Activated CD4-positive, alpha-beta T cell treated with anti-CD3 and anti-CD28 coated beads, Interleukin-10, Interleukin-2, amounts not matched to agents 100 ng/mL and 50 ng/mL, durations not matched to agents 16 hours and 8 hours (primary cell): ENCODE measurements around the gene EDA.

ENCODE experiments used
- DNase-seq: peaks from one replicate; pipeline ENCODE4 v3.0.0-alpha.2; 2020

The EDA gene

GRCh38 chrX:70030301-70030767 is 414.4 kb downstream of the EDA start:
- peak; percentile 76 for DNase-seq

DNA sequence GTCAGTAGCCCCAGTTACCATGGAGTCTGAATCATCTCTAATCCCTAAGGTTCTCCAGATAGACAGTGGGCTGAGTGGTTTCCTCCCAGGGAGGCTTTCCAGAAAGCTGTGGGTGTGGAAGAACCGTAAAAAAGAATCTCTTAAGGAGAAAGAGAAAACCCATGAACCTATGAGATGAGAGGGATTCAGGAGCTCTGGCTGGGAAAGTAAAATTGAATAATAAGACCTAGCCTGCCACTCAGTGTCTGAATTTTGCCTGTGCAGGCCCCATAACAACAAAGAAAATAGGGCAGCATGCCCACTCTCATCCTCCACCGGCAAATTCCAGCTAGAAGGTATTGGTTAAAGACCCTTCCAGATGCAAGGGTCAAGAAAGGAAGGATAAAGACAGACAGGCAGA is 416.9 kb downstream of the EDA start:
- no peak for DNase-seq

DNA sequence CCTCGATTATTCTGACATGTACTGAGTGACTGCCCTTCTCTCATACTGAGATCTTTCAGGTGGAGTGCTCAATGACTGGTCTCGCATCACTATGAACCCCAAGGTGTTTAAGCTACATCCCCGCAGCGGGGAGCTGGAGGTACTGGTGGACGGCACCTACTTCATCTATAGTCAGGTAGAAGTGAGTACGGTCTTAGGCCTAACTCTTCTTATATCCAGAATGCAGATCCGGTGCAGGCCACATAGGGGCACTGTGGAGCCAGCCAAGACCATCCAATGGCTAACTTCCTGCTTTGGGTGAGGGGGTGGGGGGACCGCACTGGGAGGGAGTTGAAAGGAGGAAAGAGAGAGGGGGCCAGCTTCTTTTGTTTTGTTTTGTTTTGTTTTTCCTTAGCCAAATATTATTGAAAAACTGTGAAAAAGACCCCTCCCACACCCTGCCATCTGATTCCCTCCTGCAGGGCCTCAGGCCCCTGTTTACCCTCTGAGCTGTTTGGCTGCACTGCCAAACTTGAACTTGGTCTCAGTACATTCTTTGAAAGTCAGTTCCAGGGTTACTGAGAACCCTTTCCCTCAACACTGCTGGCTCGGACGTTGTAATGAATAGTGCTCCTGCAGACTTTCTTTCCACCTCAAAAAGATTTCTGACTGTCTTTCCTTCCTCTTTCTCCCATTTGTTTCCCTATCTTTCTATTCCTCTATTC is 417.6 kb downstream of the EDA start:
- peak; percentile 52 for DNase-seq

DNA sequence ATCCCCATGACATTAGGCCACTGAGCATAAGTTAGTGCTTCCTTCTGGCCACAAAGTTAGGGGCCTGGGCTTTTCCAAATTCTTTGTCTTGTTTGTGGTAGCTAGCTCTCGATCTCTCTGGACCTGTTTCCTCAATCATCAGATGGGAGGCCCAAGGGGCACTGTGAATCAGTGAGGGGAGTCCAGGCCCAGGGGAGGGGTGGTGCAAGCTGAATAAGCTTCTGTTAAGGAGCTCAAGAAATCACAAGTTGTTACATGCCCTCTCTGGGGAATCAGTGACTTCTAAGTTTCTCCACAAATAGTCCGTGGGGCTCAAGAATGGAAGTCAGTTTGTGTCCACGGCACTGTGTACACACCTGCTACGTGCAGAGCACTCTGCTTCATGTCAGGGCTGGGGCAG is 418.7 kb downstream of the EDA start:
- DNase-seq, result no peak

GRCh38 chrX:70038515-70038914 is 422.6 kb downstream of the EDA start:
- no peak for DNase-seq

DNA sequence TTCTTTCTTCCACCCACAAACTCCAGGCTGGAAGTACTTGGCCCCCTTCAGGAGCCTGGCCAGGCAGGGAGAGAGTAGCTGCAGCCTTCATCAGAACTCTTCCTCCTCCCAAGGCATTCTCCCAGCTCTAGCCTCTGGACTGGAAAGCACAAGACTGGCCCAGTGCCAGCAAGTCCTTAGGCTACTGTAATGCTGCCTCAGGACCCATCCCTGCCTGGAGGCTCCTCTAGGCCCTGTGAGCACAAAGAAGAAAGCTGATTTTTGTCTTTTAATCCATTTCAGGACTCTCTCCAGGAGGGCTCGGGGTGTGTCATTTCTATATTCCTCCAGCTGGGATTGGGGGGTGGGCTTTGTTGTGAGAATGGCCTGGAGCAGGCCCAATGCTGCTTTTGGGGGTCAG is 423.0 kb downstream of the EDA start:
- no peak for DNase-seq

GRCh38 chrX:70039758-70040157 is 423.8 kb downstream of the EDA start:
- no peak for DNase-seq

DNA sequence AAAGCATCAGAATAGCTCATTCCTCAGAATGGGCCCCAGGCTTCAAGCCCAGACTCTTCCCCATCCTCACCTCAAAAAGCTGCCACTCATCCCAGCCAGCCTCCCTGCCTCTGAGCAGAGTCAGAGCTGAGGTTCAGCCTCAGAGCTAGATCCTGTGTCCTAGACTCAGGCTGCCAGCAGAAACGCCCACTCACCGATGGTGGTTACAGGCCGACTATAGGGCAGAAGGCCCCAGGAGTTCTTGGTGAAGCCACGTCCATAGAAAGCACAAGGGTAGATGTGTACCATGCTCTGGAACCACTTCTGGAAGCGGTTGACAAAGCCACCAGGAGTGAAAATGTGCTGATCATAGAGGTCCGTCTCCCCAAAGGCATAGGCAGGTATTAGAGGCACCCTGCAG is 426.1 kb downstream of the EDA start:
- no peak for DNase-seq

DNA sequence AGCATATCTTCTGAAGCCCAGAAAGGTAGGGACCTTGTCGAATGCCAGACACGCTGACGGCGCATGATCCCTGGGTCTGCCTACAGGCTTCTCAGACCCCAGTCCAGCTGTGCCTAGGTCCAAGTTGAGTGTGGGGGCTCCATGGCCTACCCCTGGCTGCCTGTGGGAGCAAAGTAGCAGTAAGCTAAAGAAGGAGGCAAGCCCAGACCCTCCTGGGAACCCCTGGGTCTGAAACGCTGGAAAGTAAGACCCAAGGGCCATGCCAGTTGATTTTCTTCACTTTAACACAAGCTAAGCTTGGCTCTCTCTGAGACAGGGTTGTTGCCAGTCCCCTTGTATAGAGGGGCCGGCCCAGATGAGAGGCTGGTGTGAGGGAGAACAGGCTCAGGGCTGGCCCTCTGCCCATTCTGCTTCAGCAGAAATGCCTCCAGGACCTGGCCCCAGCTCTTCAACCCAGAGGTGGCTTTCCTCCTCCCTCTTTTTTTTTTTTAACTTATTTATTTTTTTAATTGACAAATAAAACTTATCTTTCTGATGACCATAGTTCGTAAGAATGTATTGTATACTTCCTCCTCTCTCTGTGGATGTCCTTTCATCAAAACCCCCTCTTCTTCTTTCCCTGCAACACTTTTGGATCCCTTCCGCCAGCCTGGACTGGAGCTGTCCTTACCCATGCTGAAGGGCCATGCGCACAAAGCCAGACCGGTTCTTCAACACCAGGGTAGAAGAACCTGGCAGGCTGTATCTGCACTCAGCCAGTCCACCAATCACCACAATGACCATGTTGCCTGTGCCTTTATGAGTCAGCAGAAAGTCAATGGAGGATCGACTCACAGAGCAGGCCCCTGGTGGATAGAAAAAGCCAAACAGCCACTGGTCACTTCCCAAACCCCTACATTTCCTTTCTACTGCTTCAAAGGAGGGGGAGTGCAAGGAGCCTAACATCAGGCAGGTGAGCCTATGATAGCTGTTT is 426.8 kb downstream of the EDA start:
- DNase-seq, result no peak

- no peak for DNase-seq
Observed at GRCh38 chrX:70043685-70044084, 427.8 kb downstream of the EDA start.

- no peak for DNase-seq
Observed at GRCh38 chrX:70044541-70045245, 428.8 kb downstream of the EDA start.

- DNase-seq, result no peak
Observed at GRCh38 chrX:70046978-70047377, 431.1 kb downstream of the EDA start.

GRCh38 chrX:70049406-70049805 is 433.5 kb downstream of the EDA start:
- no peak for DNase-seq

DNA sequence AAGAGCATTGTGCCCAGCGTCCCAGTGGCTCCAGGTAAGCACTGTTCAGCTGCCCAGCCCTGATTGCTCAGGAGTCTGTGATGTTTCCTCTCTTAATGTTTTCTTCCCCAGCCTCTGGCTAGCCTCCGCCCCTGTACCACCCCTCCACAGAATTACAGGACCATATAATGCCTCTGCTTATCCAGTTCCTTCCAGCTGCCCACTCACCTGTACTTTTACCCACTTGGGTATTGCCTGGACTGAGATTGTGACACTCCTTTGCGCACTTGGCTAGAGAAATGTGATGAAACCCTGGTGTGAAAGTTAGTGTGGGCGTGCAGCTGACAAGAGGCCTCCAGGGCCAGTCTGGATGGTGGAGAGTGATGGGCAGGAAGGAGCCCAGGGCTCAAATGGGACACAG is 434.0 kb downstream of the EDA start, which contains the start of gene AWAT2:
TSS of gene AWAT2 (minus strand) at position 14 of the 400 bp plus-strand sequence. CDS start at position 8, 6 bp downstream.
- no peak for DNase-seq

- DNase-seq, result no peak
Observed at GRCh38 chrX:70052895-70053615, 437.1 kb downstream of the EDA start.

GRCh38 chrX:70054391-70054790 is 438.5 kb downstream of the EDA start:
- no peak for DNase-seq

- no peak for DNase-seq
Observed at GRCh38 chrX:70062076-70062475, 446.2 kb downstream of the EDA start, which contains the start of gene OTUD6A. OTUD6A (plus strand) TSS chrX:70062457; CDS start chrX:70062525, 68 bp downstream.

DNA sequence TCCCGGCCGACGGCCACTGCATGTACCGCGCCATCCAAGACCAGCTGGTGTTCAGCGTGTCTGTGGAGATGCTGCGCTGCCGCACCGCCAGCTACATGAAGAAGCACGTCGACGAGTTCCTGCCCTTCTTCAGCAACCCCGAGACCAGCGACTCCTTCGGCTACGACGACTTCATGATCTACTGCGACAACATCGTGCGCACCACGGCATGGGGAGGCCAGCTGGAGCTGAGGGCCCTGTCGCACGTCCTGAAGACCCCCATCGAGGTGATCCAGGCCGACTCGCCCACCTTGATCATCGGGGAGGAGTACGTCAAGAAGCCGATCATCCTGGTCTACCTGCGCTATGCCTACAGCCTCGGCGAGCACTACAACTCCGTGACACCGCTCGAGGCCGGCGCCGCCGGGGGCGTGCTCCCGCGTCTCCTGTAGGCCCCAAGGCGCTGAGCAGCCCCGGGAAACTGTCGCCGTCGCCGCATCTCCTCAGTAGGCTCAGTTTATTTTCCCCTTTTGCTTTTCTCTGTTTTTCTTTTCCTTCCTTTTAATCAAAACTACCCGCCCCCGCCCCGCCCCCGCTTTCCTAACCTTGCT is 447.1 kb downstream of the EDA start:
- no peak for DNase-seq

GRCh38 chrX:70066646-70067045 is 450.7 kb downstream of the EDA start:
- DNase-seq, result no peak

DNA sequence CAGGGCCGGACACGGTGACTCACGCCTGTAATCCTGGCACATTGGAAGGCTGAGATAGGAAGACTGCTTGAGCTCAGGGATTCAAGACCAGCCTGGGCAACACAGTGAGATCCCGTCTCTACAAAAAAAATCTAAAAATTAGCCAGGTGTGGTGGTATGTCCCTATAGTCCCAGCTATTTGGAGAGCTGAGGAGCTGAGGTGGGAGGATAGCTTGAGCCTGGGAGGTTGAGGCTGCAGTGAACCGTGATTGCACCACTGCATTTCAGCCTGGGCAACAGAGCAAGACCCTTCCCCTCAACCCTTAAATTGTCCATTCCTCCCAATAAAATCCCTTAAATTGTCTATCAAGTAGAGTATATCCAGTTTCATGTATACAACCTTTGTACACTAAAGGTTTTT is 463.4 kb downstream of the EDA start:
- no peak for DNase-seq

DNA sequence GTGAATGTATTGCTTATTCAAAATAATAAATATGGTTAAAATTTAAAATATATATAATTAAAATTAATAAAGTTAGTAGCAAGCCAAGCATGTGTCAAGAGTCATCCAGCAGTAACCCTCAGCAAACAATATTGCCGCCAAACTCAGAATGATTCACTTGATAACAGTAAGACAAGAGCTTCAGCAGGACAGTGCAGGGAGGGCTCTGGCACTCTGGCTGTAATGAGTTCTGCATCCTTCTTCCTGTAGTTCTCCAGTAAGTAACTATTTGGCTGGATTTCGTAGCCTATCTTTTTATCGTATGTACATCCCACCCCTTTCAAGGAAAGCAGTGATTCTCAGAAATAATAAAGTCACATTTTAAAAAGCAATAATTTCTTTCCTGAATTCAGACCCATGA is 464.0 kb downstream of the EDA start:
- no peak for DNase-seq

DNA sequence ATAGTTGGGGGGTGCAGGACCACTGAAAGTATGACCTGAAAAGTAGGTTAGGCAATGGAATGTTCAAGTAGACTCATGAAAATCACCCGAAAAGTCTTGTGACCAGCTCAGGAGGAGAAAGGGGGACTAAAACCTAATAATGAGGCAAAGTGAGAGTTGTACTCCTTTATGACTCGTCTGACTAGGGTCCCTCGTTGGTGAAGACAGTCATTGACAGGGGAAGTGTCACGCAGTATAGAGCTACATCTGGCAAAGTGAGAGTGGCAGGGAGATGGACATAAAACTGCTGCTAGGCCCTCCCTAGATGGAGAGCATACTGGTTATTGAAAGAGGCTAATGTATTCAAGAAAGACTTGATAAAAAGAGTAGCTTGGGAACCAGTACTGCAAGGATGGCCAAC is 466.8 kb downstream of the EDA start:
- no peak for DNase-seq
